Stimulated activated CD4-positive, alpha-beta T cell treated with anti-CD3 and anti-CD28 coated beads, TNF-alpha, amount 100 ng/mL, for 1 hour (primary cell): Measurements from ENCODE around the gene KRT77.

Experiments used
- DNase-seq, 3 donors: peaks; one replicate each; pipeline ENCODE4 v3.0.0-alpha.2; 2020; ENCODE audit warnings: low read depth in 3 of 3, low spot score in 1 of 3

KRT77 gene

DNA sequence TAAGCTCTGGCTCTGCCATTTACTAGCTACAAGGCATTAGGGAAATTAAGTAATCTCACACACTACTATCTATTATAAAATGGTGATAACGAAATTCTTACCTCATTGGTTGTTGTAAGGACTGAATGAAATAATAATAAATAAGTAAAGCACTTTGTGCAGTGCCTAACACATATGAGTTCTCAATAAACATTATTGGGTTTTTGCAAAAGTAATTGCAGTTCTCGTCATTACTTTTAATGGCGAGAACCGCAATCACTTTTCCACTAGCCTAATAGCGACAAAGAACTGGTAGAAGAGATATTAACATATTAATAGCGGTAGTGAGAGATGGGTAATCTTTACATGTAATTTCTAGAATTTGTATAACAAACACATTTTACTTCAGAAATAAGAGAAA is 9.2 kb downstream of the KRT77 start:
- DNase-seq, result no peak

DNA sequence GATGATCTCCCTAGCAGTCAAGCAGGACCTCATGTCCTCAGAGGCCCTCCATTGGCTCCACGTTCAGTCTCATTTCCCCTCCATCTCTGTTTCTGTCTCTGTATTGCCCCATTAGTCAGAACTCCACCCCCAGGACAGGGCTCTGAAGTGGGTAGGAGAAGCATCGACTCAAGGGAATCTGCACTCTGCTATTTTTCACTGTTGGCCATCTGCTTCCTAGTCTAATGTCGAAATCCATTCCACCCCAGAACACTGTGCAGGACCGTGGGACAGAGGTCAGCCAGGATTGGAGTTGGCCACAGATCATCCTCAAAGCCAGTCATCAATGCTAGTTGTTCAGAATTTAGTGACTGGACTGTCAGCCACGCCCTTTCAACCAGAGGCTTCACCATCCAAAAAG is 10.1 kb downstream of the KRT77 start:
- no peak for DNase-seq

DNA sequence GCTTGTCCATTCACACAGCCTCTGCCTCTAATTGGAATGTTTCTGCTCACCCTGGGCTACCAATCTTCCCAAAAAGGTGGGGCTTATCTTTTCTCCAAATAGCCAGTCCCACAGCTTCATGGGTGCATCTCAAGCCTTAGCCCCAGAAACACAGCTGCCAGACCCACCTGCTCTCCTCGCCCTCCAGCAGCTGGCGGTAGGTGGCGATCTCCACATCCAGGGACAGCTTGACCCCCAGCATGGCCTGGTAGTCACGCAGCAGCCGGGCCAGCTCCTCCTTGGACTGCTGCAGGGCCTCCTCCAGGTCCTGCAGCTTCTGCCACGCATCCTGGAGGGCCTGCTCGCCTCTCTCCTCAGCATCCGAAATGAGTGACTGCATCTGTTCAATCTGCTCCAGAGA is 11.1 kb downstream of the KRT77 start:
- no peak for DNase-seq

DNA sequence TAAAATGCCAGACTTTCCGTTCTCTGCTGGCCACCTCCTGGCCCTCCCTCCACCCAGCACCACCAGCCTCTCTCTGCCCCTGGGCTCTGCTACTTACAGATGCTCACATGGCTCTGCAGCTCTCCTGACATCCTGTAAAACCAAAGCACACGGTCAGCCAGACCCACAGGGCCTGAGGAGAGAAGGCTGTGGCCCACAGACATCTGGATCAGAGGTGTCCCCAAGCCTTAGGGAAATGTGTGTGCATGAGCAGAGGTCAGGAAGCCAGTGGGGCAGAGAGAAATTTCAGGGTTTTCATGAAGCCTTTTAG is 11.5 kb downstream of the KRT77 start:
- no peak for DNase-seq

DNA sequence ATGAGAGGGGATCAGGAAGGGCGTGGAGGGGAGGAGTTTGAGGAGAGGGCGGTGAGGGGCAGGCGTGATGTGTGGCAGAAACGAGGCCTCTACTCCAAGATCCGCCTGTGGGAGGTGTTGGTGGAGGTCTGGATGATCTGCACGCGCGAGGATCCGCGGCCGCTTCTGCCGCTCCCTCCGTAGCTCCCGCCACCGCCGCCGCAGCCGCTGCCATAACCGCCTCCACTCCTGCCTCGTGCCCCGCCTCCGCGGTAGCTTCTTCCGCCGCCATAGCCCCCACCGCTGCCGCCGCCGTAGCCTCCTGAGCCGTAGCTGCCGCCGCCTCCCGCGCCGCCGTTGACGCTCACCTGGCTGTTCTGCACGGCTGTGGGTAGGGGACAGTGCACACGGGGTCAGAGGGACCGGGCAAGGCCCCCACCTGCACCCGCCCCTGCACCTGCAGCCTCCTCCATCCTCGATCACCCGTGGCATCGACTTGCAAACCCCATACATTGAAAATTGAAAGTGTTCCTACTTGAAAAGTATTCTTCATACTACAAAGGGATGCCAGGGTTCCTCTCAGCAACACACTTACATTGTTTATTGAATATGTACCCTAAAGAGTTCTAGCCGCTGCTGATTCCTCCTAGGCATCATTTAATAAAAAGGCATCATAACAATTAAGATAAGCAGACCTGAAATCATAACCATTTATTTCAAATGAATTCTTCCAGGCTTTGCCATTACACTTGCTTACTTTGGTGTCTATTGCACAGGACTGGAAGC is 12.1 kb downstream of the KRT77 start:
- DNase-seq, result peak; percentile 8 to 25 (median 20)

DNA sequence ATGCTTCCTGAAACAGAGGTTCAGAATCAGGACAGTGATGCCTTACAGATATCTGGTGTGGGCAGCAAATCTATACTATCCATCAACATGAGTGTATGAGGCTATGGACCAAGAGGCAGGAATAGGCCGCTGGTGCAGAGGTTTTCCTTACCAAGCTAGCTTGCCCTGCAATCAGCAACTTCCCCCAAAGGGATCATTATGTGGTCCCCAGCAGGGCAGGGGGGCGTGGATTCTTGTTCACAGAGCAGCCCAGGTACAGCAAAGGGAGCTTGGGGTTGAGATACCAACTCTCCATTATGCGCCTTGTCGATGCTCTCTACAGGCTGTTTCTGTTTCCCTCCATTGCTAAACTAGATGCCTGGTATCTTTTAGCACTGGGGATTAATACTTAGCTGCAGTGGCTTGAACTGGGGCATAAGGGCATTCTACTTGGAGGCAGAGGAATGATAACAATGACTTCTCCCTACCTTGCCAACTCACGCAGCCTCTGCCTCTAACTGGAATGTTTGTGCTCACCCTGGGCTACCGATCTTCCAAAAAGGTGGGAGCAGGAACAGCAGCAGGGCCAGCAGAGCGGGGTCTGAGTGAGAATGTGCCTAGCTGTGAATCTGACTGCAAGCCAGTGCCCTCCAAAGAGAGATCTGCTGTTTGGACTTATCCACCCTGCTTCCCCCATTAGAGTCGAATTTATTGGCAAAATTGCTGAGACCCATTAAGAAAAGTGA is 12.8 kb downstream of the KRT77 start:
- no peak for DNase-seq

DNA sequence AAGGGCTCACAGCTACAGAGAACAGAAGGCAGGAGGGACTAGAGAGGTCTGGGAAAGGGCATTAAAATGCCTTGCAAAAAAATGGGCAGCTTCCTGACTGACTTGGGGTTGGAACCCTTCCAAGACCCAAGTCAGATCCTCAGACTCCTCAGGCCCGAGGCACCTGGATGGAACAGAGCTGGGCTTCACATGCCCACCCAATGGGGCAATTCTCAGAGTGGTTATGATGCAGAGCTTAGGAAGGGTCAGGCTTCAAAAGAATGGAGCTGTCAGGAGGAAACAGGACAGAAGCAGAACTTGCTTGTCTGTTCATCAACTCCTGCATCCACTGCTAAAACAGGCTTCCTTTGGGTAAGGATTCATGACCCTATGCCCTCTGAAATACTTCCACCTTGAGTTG is 13.4 kb downstream of the KRT77 start:
- DNase-seq, result no peak

DNA sequence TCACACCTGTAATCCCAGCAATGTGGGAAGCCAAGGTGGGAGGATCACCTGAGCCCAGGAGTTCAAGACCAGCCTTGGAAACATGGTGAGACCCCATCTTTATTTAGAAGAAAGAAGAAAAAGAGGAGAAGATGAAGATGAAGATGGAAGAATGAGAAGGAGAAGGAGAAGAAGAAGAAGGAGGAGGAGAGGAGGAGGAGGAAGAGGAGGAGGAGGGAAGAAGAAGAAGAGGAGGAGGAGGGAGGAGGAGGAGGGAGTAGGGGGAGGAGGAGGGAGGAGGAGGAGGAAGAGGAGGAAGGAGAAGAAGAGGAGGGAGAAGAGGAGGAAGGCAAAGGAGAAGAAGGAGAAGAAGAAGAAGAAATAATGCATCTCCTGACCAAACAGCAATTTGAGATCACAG is 14.1 kb downstream of the KRT77 start:
- DNase-seq, result no peak

DNA sequence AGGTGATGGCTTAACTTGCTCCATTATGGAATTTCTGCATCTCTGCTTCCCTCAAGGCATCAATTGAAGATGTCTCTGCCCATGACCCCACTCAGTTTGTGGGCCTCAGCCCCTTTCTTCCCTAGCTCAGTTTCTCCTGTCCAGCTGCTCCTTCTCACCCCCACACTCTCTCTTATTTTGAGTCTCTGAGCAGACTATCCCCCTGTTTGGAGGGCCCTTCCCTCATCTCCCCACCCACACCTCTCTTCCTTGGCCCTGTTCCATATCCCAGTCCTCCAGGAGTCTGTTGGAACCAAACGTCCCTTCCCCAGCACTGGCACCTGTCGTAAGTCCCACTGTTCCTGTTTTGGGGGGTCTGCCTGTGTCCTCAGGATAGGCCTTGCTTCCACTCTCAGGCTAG is 14.8 kb downstream of the KRT77 start:
- no peak for DNase-seq

DNA sequence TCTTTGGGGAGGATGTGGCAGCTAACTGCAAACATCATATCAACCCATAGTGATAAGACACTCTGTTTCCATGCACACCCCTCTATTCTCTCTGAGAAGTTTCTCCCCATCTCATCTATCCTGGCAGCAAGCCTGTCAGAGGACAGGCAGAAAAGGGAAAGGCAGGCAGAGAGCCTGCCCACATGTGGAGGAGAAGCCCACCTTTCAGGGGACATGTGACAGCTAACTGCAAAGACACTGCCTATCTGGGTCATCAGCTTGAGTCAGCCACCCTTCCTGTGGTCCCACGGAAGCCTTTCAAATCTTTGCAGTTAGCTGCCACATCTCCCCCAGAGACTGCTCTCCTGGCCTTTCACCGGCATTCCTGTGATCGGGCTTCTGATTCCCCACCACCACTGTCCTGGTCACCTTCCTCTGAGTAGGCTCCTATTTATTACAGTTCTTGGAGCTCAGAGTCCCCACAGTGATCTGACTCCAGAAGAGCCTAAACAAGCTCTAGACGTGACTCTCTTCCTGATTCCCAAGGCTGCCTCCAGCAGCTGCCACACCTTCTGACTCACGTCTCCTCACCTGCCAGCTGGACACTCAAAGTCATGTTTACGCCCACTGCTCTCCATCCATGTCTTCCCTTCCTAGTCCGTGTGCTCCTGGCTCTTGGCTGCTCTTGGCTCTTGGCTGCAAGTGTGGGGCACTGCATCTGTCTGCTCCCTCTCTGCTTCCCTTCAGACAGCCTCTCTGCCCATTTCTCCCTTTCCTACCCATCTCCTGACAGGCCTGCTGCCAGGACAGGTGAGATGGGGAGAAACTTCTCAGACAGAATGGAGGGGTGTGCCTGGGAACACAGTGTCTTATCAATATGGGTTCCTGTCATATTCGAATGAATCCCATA is 15.6 kb downstream of the KRT77 start:
- no peak for DNase-seq

DNA sequence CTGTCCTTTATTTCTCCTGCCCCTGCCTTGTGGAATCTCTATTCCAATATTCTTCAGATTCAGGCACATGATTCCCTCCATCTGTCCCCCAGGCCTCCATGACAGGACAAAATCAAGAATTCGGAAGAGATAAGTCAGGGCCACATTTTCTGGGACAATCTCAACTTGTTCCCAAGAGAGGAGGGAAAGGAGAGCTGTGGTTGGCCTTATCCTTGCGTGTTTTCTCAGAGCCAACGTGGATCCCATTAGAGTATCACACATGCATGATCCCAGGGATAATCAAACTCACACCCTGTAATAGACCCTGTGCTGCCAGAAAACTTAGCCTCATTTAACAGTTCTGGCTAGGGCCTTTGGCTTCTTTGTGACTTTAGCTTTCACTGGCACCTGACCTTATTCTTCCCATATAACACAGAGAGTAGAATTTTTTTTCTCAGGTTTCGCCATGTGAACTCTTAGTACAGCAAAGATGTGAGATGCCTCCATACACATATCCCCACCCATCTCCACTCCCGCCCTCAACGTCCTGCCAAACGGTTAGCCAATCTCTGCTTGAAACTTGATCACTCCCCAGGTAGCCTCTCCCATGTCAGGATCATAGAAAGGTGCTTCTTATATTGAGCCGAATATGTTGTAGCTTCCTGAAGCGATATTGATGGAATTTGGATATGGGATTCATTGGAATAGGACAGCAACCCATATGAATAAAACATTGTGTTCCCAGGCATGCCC is 16.4 kb downstream of the KRT77 start:
- DNase-seq, result no peak

DNA sequence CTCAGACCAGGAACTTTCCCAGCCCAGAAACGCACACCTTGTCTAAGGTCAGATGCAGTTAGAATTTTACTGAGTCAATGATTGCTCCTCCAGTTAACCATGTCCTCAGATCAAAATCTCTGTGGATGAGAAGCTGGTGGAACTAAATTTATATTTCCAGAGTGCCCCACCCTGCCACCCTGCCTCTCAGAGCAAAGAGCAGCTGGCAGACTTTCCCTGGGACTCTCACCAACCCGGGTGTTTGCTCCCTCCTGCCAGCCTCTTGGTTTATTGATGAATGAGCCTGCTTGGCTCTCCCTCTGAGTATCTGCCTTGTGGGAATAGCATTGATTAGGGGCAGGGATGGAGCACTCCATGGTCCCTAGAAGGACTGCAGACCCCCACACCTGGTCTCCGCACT is 17.3 kb downstream of the KRT77 start:
- DNase-seq, result no peak

DNA sequence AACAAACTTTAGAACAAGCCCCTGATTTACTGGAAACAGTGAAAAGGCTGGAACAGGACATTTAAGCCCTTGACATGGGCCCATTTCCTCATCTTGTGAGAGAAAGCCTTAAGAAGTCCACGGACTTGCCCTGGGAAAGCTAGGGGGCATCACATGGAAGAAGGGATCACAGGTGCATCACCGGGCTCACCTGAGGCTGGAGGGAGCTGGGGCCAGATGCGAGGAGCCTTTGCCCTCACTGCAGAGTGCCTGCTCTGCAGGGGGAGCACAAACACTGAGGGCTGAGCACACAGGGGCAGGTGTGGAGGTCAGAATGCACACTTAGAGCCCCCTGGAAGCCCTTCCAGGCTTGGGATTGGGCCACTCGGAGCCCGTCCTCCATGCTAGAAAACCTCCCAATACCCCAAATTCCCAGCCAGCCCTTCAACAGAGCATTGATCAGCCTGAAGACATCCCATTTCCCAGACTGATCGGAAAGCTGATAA is 17.9 kb downstream of the KRT77 start:
- DNase-seq, result no peak

DNA sequence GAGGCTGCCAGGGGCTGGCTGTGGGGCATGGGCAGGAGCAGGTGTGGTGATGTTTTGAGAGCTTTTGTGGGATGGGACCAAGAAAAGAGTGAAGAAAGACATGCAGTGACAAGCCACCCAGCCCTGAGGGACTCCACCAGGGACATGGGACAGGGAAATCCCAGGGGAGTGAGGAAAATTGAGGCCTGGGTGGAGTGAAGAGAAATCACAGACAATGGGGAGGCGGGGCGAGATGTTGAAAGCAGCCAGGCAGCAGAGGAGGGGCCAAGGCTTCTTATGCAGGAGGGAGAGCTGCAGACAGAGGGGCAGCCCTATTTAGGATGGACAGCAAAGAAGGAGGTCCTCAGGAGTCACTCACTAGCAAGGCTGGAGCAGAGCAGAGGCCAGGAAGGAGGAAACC is 18.9 kb downstream of the KRT77 start:
- DNase-seq, result no peak

DNA sequence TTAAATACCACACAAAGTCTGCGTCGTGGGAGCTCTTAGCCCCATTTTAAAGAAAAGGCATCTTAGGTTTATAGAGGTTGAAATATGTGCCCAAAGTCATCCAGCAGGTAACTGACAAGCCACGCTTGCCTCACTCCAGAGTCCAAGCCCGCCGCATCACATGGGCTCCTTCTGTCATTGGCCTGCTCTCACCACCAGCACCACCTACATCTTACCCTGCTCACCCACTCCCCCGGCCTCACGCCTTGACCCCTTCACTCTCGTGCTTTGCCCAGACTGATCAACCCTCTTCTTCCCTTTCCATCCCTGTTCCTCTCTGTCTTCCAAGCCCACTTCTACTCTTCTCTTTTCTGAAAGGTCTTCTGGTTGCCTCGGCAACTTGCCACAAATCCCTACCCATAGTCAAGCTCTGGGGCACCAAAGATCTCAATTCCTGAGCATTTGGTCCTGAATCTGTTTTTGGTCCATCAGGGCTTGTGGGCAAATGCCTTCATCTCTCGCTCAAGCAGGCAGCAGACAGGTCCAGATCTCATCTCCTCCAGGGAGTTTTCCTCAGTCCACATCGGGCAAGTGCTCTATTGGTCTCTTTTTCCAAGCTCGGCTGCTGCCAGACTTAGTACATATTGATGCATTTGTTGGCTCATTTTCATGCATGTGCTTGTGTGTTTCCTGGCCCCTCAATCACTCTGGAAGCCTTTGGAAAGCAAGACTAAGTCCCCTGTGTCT is 19.6 kb downstream of the KRT77 start:
- no peak for DNase-seq

DNA sequence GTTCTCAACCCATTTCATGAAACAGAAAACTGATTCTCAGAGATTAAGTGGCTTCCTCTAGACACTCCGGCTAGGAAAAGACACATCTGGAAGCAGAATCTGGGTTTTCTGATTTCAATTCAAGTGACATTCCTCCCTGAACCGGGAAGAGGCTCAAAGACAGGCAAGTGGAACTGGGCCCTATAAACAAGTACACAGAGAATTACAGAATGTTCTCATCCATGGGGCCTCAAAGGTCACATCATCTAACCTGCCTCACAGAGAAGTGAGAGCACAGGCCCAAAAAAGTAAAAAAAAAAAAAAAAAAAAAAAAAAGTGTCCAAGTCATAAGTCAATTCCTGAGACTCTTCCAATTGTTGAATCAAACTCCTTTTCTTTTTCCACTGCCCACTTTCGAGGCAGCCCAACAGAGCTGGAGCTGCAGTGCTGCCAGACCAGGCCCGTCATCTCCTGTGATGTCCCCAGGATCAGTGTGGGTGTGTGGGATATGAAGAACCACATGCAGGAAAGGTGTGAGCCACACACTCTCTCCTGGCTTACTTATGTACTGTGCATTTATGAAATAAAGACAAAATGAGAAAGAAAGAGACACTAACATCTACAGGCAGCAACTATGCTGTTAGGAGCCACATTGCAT is 20.3 kb downstream of the KRT77 start:
- no peak for DNase-seq

DNA sequence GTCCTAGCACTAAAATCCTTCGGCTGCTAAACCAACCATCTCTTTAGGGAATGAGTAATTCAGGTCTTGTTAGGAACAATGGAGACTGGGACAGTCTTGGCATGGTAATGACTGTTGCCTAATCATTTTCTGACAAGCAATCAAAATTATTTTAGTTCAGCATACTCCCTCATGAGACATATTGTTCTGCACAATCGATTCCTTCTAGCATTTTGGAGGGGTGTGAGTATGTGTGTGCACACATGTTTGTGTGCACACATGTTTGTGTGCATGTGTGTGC is 21.0 kb downstream of the KRT77 start:
- DNase-seq, result no peak

DNA sequence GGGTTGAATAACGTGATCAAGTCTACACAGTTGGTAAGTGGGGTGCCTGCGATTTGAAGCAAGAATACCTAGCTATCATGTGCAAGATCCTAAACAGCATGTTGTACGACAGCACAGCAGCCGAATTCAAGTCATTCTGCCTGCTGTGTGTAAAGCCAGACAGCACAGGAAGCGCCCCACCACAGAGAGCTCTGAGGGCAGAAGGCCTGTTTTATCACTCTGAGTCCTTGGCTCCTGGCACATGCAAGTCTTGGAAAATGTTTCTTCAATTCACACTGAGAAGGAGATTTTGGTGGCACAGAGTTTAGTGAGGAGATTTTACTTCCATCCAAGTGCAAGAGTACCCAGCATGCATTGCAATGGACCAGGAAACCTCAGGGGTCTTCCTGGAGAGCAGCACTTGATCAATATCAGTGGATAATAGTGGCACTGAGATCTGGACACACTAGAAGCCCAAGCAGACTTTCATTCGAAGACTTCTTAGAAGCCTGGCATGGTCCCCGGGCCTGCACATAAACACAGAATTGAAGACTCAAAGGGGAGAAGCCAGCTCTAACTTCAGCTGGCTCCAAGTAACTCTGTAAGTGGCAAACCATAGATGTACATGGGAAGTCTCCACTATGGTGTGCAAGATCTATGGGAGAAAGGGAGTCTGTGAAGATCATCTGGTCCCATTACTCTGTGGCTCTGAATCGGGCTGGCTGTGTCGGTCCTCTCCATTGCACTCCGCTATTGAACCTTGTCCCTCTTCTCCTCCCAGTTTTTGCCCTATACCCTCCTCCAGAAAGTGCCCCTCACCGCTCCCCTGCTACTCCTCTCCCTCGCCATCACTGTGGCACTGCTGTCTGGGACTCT is 21.6 kb downstream of the KRT77 start:
- DNase-seq, result no peak

DNA sequence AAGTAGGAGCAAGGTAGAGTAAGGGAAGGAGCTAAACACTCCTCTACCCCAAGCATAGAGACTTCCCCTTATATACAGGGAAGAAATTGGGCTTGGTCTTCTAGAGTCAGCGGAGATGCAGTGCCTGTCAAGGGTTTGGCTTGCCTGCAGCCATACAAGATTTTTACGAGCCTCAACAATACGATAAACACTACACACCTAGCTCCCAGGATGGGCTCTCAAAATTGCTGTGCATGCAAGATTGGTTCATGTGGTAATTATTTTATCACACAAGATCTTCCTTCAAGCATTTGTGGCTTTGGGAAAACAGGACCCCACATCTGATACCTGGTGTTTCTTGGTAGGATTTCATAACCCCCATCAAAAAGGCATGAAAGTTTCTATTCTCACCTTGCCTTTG is 23.0 kb downstream of the KRT77 start, which contains the start of gene KRT1:
KRT1 (minus strand) TSS at position 45 of the 400 bp plus-strand sequence. CDS start 59 bp downstream, outside the sequence.
- no peak for DNase-seq
